ENCODE data around the gene OOSP3. TPM values are rescaled to one million over a fixed set of nuclear protein-coding genes. Genes with fewer than 3 reads are reported as not detected.

The OOSP3 gene
- total RNA-seq, 1 experiment from 2014 or later: not detected

DNA sequence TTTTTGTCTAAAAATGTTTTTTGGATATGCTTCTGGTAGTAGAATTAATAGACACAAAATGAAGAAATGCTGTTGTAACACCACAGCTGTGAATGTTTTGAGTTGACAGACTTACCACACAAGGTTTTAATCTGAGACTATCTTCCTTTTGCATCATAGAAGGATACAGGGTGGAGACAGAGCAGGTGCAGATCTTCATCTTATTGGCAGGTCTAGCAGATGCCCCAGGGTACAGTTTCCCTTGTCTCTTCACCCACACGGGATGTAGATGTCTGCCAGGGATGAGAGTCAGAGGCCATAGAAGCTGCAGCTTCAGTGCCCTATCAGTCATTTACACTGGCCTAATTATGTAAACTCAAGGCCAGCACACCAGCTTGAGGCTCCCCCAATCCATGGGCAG is 985 bp downstream of the OOSP3 start:
- H3K79me2 ChIP-seq (ENCODE audit: insufficient read depth, low read length): no peaks in the 10 kb centered on the region
- no peak overlapping the region for H3K4me3 ChIP-seq (replicated peaks in 1 of 2; ENCODE audit: low read depth in 1 of 2, low read length in 2 of 2)
- ChIA-PET RAD21 (ENCODE audit: low non-redundant PET in 1 of 2, low total read pairs in 2 of 2, uncharacterized antibody in 2 of 2, unreplicated experiment in 2 of 2) (no interaction called here), POLR2A (no interaction called here), CTCF (no interaction called here)
- no peak overlapping the region for H2AFZ ChIP-seq (ENCODE audit: low read depth, low read length, poor library complexity, severe bottlenecking)
- no peak overlapping the region for H3K4me2 ChIP-seq (ENCODE audit: low read length)
- H3K27ac ChIP-seq (ENCODE audit: low read depth, low read length): no peak overlapping the region
- DNase-seq (ENCODE audit: low read depth, low spot score) (no peak), ATAC-seq (no peak)
- no peaks in the 10 kb centered on the region for H3K36me3 ChIP-seq (ENCODE audit: control insufficient read depth in 1 of 2, insufficient read depth in 2 of 2, low read length in 2 of 2)
- no peaks in the 10 kb centered on the region for H3K27me3 ChIP-seq (ENCODE audit: insufficient read depth, low read length)
- H4K20me1 ChIP-seq (ENCODE audit: insufficient read depth): no peaks in the 10 kb centered on the region
- H3K9me2 ChIP-seq (ENCODE audit: insufficient read depth): no peaks in the 10 kb centered on the region
- no peak overlapping the region for H3K9ac ChIP-seq (ENCODE audit: low read length)
- TF ChIP-seq, protein P1, sequence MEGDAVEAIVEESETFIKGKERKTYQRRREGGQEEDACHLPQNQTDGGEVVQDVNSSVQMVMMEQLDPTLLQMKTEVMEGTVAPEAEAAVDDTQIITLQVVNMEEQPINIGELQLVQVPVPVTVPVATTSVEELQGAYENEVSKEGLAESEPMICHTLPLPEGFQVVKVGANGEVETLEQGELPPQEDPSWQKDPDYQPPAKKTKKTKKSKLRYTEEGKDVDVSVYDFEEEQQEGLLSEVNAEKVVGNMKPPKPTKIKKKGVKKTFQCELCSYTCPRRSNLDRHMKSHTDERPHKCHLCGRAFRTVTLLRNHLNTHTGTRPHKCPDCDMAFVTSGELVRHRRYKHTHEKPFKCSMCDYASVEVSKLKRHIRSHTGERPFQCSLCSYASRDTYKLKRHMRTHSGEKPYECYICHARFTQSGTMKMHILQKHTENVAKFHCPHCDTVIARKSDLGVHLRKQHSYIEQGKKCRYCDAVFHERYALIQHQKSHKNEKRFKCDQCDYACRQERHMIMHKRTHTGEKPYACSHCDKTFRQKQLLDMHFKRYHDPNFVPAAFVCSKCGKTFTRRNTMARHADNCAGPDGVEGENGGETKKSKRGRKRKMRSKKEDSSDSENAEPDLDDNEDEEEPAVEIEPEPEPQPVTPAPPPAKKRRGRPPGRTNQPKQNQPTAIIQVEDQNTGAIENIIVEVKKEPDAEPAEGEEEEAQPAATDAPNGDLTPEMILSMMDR (IDR thresholded peaks at IDR 0.05 in 2 of 3, conservative IDR thresholded peaks at IDR 0.05 in 1 of 3; ENCODE audit: borderline replicate concordance in 1 of 3, insufficient read depth in 1 of 3, low read depth in 2 of 3, low read length in 2 of 3): no peak
- TF ChIP-seq EZH2phosphoT487 (IDR thresholded peaks at IDR 0.05; ENCODE audit: borderline replicate concordance) (no peak), POLR2AphosphoS5 (IDR thresholded peaks at IDR 0.05; ENCODE audit: low read depth, low read length) (no peak)
- TF ChIP-seq, protein P2, sequence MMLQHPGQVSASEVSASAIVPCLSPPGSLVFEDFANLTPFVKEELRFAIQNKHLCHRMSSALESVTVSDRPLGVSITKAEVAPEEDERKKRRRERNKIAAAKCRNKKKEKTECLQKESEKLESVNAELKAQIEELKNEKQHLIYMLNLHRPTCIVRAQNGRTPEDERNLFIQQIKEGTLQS (IDR thresholded peaks at IDR 0.05): no peak
- TF ChIP-seq, protein P3, sequence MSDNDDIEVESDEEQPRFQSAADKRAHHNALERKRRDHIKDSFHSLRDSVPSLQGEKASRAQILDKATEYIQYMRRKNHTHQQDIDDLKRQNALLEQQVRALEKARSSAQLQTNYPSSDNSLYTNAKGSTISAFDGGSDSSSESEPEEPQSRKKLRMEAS (IDR thresholded peaks at IDR 0.05): no peak
- no peaks in the 10 kb centered on the region for H3K9me3 ChIP-seq (ENCODE audit: control insufficient read depth in 1 of 2, insufficient read depth in 1 of 2, low read depth in 1 of 2, low read length in 2 of 2)
- H3K4me1 ChIP-seq (ENCODE audit: control insufficient read depth in 1 of 2, insufficient read depth in 2 of 2, low read length in 2 of 2): no peaks in the 10 kb centered on the region
- intact Hi-C loops (cut with micrococcal nuclease): no loop called here
- BruUV-seq (replicated peaks): no TSS peak

DNA sequence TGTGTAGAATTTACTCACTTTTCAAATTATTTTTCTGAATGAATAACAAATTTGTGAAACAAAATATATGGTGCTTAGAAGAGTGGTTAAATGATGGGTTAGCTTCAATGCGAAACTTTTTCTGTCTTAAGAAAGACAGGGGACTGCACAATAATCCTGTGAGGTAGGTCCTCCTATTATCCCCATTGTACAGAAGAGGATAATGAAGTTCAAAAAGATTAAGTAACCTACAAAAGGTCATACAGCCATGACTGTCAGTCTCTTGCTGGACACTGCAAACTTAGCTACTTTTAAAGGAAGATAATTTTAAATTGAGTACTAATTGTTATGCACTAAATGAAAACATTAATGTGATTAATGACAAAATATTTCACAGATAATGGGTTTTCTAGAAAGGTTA is 5.0 kb downstream of the OOSP3 start:
- no peaks in the 10 kb centered on the region for H3K4me1 ChIP-seq (ENCODE audit: control insufficient read depth in 1 of 2, insufficient read depth in 2 of 2, low read length in 2 of 2)
- no peaks in the 10 kb centered on the region for H4K20me1 ChIP-seq (ENCODE audit: insufficient read depth)
- no peaks in the 10 kb centered on the region for H3K27me3 ChIP-seq (ENCODE audit: insufficient read depth, low read length)
- H3K4me3 ChIP-seq (replicated peaks in 1 of 2; ENCODE audit: low read depth in 1 of 2, low read length in 2 of 2): no peak overlapping the region
- ATAC-seq (no peak), DNase-seq (ENCODE audit: low read depth, low spot score) (no peak)
- no TSS peak for BruUV-seq (replicated peaks)
- ChIA-PET RAD21 (ENCODE audit: low non-redundant PET in 1 of 2, low total read pairs in 2 of 2, uncharacterized antibody in 2 of 2, unreplicated experiment in 2 of 2) (no interaction called here), POLR2A (no interaction called here), CTCF (no interaction called here)
- TF ChIP-seq YY1 (IDR thresholded peaks at IDR 0.05; ENCODE audit: extremely low read depth, insufficient replicate concordance, low read depth, low read length) (no peak), EGR1 (IDR thresholded peaks at IDR 0.05; ENCODE audit: low read depth) (no peak), CEBPB (IDR thresholded peaks at IDR 0.05; ENCODE audit: low read depth) (no peak), EZH2 (IDR thresholded peaks at IDR 0.05) (no peak), JUND (IDR thresholded peaks at IDR 0.05) (no peak), SIN3A (IDR thresholded peaks at IDR 0.05; ENCODE audit: low read depth) (no peak), CBX3 (IDR thresholded peaks at IDR 0.05; ENCODE audit: low read depth) (no peak), FOSL1 (IDR thresholded peaks at IDR 0.05; ENCODE audit: low read depth) (no peak), ZFX (IDR thresholded peaks at IDR 0.05) (no peak), POLR2AphosphoS5 (IDR thresholded peaks at IDR 0.05; ENCODE audit: low read depth, low read length) (no peak)
- TF ChIP-seq, protein P1 (IDR thresholded peaks at IDR 0.05 in 2 of 3, conservative IDR thresholded peaks at IDR 0.05 in 1 of 3; ENCODE audit: borderline replicate concordance in 1 of 3, insufficient read depth in 1 of 3, low read depth in 2 of 3, low read length in 2 of 3): no peak
- TF ChIP-seq, protein P3 (IDR thresholded peaks at IDR 0.05): no peak
- H3K9ac ChIP-seq (ENCODE audit: low read length): no peak overlapping the region
- H3K4me2 ChIP-seq (ENCODE audit: low read length): no peak overlapping the region
- H3K27ac ChIP-seq (ENCODE audit: low read depth, low read length): no peak overlapping the region
- intact Hi-C loops (cut with micrococcal nuclease): no loop called here
- H3K9me3 ChIP-seq (ENCODE audit: control insufficient read depth in 1 of 2, insufficient read depth in 1 of 2, low read depth in 1 of 2, low read length in 2 of 2): no peaks in the 10 kb centered on the region
- no peaks in the 10 kb centered on the region for H3K9me2 ChIP-seq (ENCODE audit: insufficient read depth)
- H3K36me3 ChIP-seq (ENCODE audit: control insufficient read depth in 1 of 2, insufficient read depth in 2 of 2, low read length in 2 of 2): no peaks in the 10 kb centered on the region
- no peak overlapping the region for H2AFZ ChIP-seq (ENCODE audit: low read depth, low read length, poor library complexity, severe bottlenecking)
- no peaks in the 10 kb centered on the region for H3K79me2 ChIP-seq (ENCODE audit: insufficient read depth, low read length)
